ENCODE results near the gene KCTD19. TPM values are rescaled to one million over a fixed set of nuclear protein-coding genes. Genes with fewer than 3 reads are reported as not detected.

KCTD19 gene
- total RNA-seq = under 0.01 TPM in 1 of 2 replicates, not detected in the other

GRCh38 chr16:67326472-67327309, at the start of gene KCTD19, which contains the start of gene LRRC36:
Gene KCTD19, minus strand, starts transcription at chr16:67326741. Its CDS starts 34 bp downstream, at chr16:67326707.
Gene LRRC36, plus strand, starts transcription at chr16:67326815. Its CDS starts 48 bp downstream, at chr16:67326863.

GRCh38 chr16:67279296-67280089, 47.0 kb downstream of the KCTD19 start, which contains the start of gene PLEKHG4:
Gene PLEKHG4, plus strand, starts transcription at chr16:67279532. Its CDS starts 513 bp downstream, at chr16:67280045.

DNA sequence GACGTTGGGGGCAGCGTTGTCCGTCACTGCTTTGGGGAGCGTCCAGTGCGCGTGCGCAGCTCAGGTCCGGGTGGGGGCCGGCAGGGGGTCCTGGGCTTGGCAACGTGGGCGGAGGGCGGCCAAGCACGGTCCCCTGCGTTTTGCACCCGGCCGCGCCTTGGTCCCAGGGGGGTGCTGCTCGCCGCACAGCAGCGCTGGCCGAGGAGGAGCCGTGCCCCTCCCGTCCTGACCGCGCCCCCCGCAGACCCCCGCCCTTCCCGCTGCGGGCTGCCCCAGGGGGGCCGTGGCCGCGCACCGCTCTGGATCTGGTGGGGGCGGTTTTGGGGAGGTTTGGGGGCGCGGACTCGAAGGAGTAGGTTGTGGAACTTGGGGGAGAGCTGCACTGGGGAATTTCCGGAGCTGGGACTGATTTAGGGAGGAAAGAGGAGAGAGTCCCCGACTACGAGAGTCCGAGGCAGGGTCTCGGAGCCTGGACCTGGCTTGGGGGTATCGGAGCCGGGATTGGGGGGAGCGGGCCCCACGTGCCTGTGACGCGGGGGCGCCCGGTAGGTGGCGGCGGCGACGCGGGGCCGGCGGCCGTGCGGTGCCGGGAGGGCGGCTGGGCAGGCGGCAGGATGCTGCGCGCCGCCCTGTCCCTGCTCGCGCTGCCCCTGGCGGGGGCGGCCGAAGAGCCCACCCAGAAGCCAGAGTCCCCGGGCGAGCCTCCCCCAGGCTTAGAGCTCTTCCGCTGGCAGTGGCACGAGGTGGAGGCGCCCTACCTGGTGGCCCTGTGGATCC, 78.0 kb downstream of the KCTD19 start, which contains the start of gene SLC9A5:
Gene SLC9A5 (plus strand): TSS at position 579 of the 777 bp plus-strand sequence. CDS start 36 bp downstream, at position 615.

GRCh38 chr16:67247192-67248072, 79.1 kb downstream of the KCTD19 start, which contains the start of gene FHOD1:
Gene FHOD1, minus strand, starts transcription at chr16:67247481. Its CDS starts 71 bp downstream, at chr16:67247410.

Other genes starting within 250 kb of the KCTD19 start
- 12.1 and 13.1 TPM in 2 replicates for gene PHAF1, start 216.8 kb downstream of the KCTD19 start, total RNA-seq
- gene B3GNT9, start 175.7 kb downstream of the KCTD19 start, total RNA-seq = 2.2 and 4.6 TPM in 2 replicates
- gene TRADD, start 166.8 kb downstream of the KCTD19 start, total RNA-seq = 35.2 and 35.8 TPM in 2 replicates
- gene FBXL8, start 166.8 kb downstream of the KCTD19 start, total RNA-seq = 8.2 and 10.6 TPM in 2 replicates
- 0.40 and 2.0 TPM in 2 replicates for gene HSF4, start 162.0 kb downstream of the KCTD19 start, total RNA-seq
- gene NOL3, start 156.2 kb downstream of the KCTD19 start, total RNA-seq = 9.3 and 12.7 TPM in 2 replicates
- 4.2 and 7.1 TPM in 2 replicates for gene MATCAP1, start 142.8 kb downstream of the KCTD19 start, total RNA-seq
- 9.4 and 13.3 TPM in 2 replicates for gene EXOC3L1, start 136.6 kb downstream of the KCTD19 start, total RNA-seq
- 89.3 and 111 TPM in 2 replicates for gene E2F4, start 134.6 kb downstream of the KCTD19 start, total RNA-seq
- gene ELMO3, start 127.6 kb downstream of the KCTD19 start, total RNA-seq = 0.60 and 0.98 TPM in 2 replicates
- 32.9 and 34.8 TPM in 2 replicates for gene TMEM208, start 99.6 kb downstream of the KCTD19 start, total RNA-seq
- gene FHOD1, start 79.3 kb downstream of the KCTD19 start, total RNA-seq = 29.2 and 33.3 TPM in 2 replicates
- gene SLC9A5, start 77.8 kb downstream of the KCTD19 start, total RNA-seq = 0.07 and 0.20 TPM in 2 replicates
- gene PLEKHG4, start 47.2 kb downstream of the KCTD19 start, total RNA-seq = 26.1 and 36.1 TPM in 2 replicates
- gene LRRC36, start 74 bp upstream of the KCTD19 start, total RNA-seq = 0.39 and 0.40 TPM in 2 replicates
- gene TPPP3, start 66.8 kb upstream of the KCTD19 start, total RNA-seq = 0.20 TPM in 1 of 2 replicates, not detected in the other
- 5.2 and 6.7 TPM in 2 replicates for gene ZDHHC1, start 89.7 kb upstream of the KCTD19 start, total RNA-seq
- gene HSD11B2, start 104.4 kb upstream of the KCTD19 start, total RNA-seq = not detected in 2 replicates
- gene ATP6V0D1, start 154.4 kb upstream of the KCTD19 start, total RNA-seq = 170 and 206 TPM in 2 replicates
- gene AGRP, start 156.8 kb upstream of the KCTD19 start, total RNA-seq = not detected in 2 replicates
- gene RIPOR1, start 202.1 kb upstream of the KCTD19 start, total RNA-seq = 53.6 and 66.6 TPM in 2 replicates
- gene CTCF, start 235.8 kb upstream of the KCTD19 start, total RNA-seq = 25.5 and 27.7 TPM in 2 replicates

Data from mammary microvascular endothelial cell (primary cell).